ENCODE data around the gene HES3.

- TF ChIP-seq CTCF (IDR thresholded peaks at IDR 0.05; ENCODE audit: insufficient read depth, low read length) = no peak
- no peak for TF ChIP-seq GABPA (IDR thresholded peaks at IDR 0.05; ENCODE audit: low read depth)
- TF ChIP-seq POLR2AphosphoS5 (IDR thresholded peaks at IDR 0.05; ENCODE audit: low read depth) = no peak
- no peak for TF ChIP-seq SPI1 (IDR thresholded peaks at IDR 0.05; ENCODE audit: borderline replicate concordance, low read depth)
- TF ChIP-seq REST (IDR thresholded peaks at IDR 0.05; ENCODE audit: insufficient replicate concordance, low read depth) = no peak
Observed at GRCh38 chr1:6294080-6294889, 50.3 kb downstream of the HES3 start.
